IMR-90 (cell line): ENCODE data around the gene MGAT5. TPM values are rescaled to one million over a fixed set of nuclear protein-coding genes. Genes with fewer than 3 reads are reported as not detected.

Experiments used
- ATAC-seq: fragments of 200-7000 bp; cut with Tn5 transposase; 2 replicates; pipeline ENCODE4 v1.9.1; 2020; ENCODE audit warnings: low read depth, mild to moderate bottlenecking, moderate library complexity
- BruUV-seq: library from RNA; stranded (reverse); fragments of 400-500 nt; replicated peaks from 2 replicates; lab custom pipeline; 2021; lab: Mats Ljungman, UMichigan
- CTCF ChIA-PET: fragments of 300-600 bp; formaldehyde crosslinking; extraction: SDS; loops from one replicate; lab custom pipeline; 2021; ENCODE audit warnings: antibody characterized with exemption; lab: Yijun Ruan, JAX
- POLR2A ChIA-PET: fragments of 300-600 bp; sonication (Branson Sonifier 250); formaldehyde crosslinking; loops from one replicate; lab custom pipeline; 2022; ENCODE audit warnings: antibody characterized with exemption; ENCODE audit not compliant: unreplicated experiment; lab: Charles Lee
- DNase-seq: peaks from one replicate; pipeline ENCODE4 v3.0.0; 2013
- H2AFZ ChIP-seq: replicated peaks from 2 replicates; pipeline ENCODE3; 2013; ENCODE audit warnings: low read length, mild to moderate bottlenecking; ENCODE audit not compliant: poor library complexity
- H2AK5ac ChIP-seq: 2 replicates; pipeline ENCODE4 v1.6.1; 2013; ENCODE audit warnings: low read depth, low read length, inconsistent platforms
- H2AK9ac ChIP-seq: replicated peaks from 2 replicates; pipeline ENCODE3; 2013; ENCODE audit warnings: mild to moderate bottlenecking, low read depth, low read length, moderate library complexity; ENCODE audit not compliant: poor library complexity
- H2BK120ac ChIP-seq: 2 replicates; pipeline ENCODE4 v1.6.1; 2013; ENCODE audit warnings: low read depth, low read length, inconsistent platforms
- H2BK15ac ChIP-seq: 3 replicates; pipeline ENCODE4 v1.6.1; 2013; ENCODE audit warnings: low read depth, low read length, inconsistent platforms
- H2BK20ac ChIP-seq: 2 replicates; pipeline ENCODE4 v1.6.1; 2013; ENCODE audit warnings: low read depth, mild to moderate bottlenecking, inconsistent platforms, low read length, moderate library complexity
- H2BK5ac ChIP-seq: 2 replicates; pipeline ENCODE4 v1.6.1; 2013; ENCODE audit warnings: mild to moderate bottlenecking, low read depth, low read length, inconsistent platforms; ENCODE audit not compliant: poor library complexity, severe bottlenecking
- H3K14ac ChIP-seq: replicated peaks from 2 replicates; pipeline ENCODE4 v1.6.1; 2013; ENCODE audit warnings: low read depth, low read length, inconsistent platforms
- H3K18ac ChIP-seq: 2 replicates; pipeline ENCODE4 v1.6.1; 2013; ENCODE audit warnings: low read depth, low read length, control low read depth
- H3K23ac ChIP-seq: 2 replicates; pipeline ENCODE4 v1.6.1; 2013; ENCODE audit warnings: low read depth, low read length, inconsistent platforms
- H3K27ac ChIP-seq: 2 replicates; pipeline ENCODE4 v1.5.1; 2013; ENCODE audit warnings: mild to moderate bottlenecking, control low read depth, low read length; ENCODE audit not compliant: insufficient read depth
- H3K27me3 ChIP-seq: 2 replicates; pipeline ENCODE4 v1.6.1; 2013; ENCODE audit warnings: low read length; ENCODE audit not compliant: control insufficient read depth, insufficient read depth
- H3K36me3 ChIP-seq: 2 replicates; pipeline ENCODE4 v1.6.1; 2013; ENCODE audit warnings: low read length, mixed read lengths; ENCODE audit not compliant: control insufficient read depth, insufficient read depth
- H3K4ac ChIP-seq: 2 replicates; pipeline ENCODE4 v1.6.1; 2013; ENCODE audit warnings: low read depth, low read length, inconsistent platforms
- H3K4me1 ChIP-seq: 2 replicates; pipeline ENCODE4 v1.6.1; 2013; ENCODE audit warnings: low read length, mixed read lengths; ENCODE audit not compliant: control insufficient read depth, insufficient read depth
- H3K4me2 ChIP-seq: 2 replicates; pipeline ENCODE4 v1.6.1; 2013; ENCODE audit warnings: low read depth, mild to moderate bottlenecking, control low read depth, low read length, moderate library complexity
- H3K4me3 ChIP-seq: 2 replicates; pipeline ENCODE4 v1.5.1; 2013; ENCODE audit warnings: low read depth, mild to moderate bottlenecking, control low read depth, low read length, moderate library complexity; ENCODE audit not compliant: insufficient read depth
- H3K56ac ChIP-seq: 2 replicates; pipeline ENCODE4 v1.6.1; 2013; ENCODE audit warnings: low read length, inconsistent platforms; ENCODE audit not compliant: insufficient read depth; ENCODE audit errors: extremely low read depth
- H3K79me1 ChIP-seq, 2 experiments: 2 replicates each; pipeline ENCODE4 v1.6.1; 2013; ENCODE audit warnings: low read length in 2 of 2, inconsistent platforms in 1 of 2, low read depth in 1 of 2
- H3K9ac ChIP-seq: 2 replicates; pipeline ENCODE4 v1.6.1; 2013; ENCODE audit warnings: low read depth, low read length, control low read depth
- H3K9me1 ChIP-seq: 2 replicates; pipeline ENCODE4 v1.6.1; 2013; ENCODE audit warnings: low read length, inconsistent platforms; ENCODE audit not compliant: insufficient read depth
- H3K9me3 ChIP-seq: 2 replicates; pipeline ENCODE4 v1.6.1; 2013; ENCODE audit warnings: low read length; ENCODE audit not compliant: control insufficient read depth, insufficient read depth
- H4K20me1 ChIP-seq: 2 replicates; pipeline ENCODE4 v1.6.1; 2013; ENCODE audit warnings: low read length, inconsistent platforms; ENCODE audit not compliant: insufficient read depth
- H4K5ac ChIP-seq: 2 replicates; pipeline ENCODE4 v1.6.1; 2013; ENCODE audit warnings: mild to moderate bottlenecking, low read depth, low read length, control low read depth
- H4K8ac ChIP-seq, 2 experiments: 2 replicates each; pipeline ENCODE4 v1.6.1; 2013; ENCODE audit warnings: low read depth in 2 of 2, low read length in 2 of 2, control low read depth in 1 of 2, inconsistent platforms in 1 of 2
- H4K91ac ChIP-seq: 2 replicates; pipeline ENCODE4 v1.6.1; 2013; ENCODE audit warnings: low read depth, low read length, inconsistent platforms; ENCODE audit not compliant: insufficient read depth
- BHLHE40 ChIP-seq: fragments of 150-350 bp; IDR thresholded peaks from 2 replicates; pipeline ENCODE4 v1.6.1; 2016; ENCODE audit warnings: mild to moderate bottlenecking, low read depth, low read length
- CHD1 ChIP-seq: IDR thresholded peaks from 2 replicates; pipeline ENCODE4 v1.6.1; 2012; ENCODE audit warnings: low read depth, low read length, improper control_type of control experiment
- MAZ ChIP-seq: IDR thresholded peaks from 2 replicates; pipeline ENCODE4 v1.6.1; 2012; ENCODE audit warnings: low read depth, mild to moderate bottlenecking, low read length, improper control_type of control experiment, moderate library complexity, borderline replicate concordance
- MXI1 ChIP-seq: IDR thresholded peaks from 2 replicates; pipeline ENCODE4 v1.6.1; 2012; ENCODE audit warnings: low read depth, mild to moderate bottlenecking, low read length, moderate library complexity, borderline replicate concordance
- NFE2L2 ChIP-seq: fragments of 150-350 bp; IDR thresholded peaks from 2 replicates; pipeline ENCODE4 v1.6.1; 2016; ENCODE audit warnings: low read depth, mild to moderate bottlenecking, low read length
- POLR2A ChIP-seq: IDR thresholded peaks from 2 replicates; pipeline ENCODE4 v1.6.1; 2012; ENCODE audit warnings: mild to moderate bottlenecking, low read depth, low read length
- RAD21 ChIP-seq: IDR thresholded peaks from 2 replicates; pipeline ENCODE4 v1.6.1; 2012; ENCODE audit warnings: low read length, improper control_type of control experiment
- RCOR1 ChIP-seq: IDR thresholded peaks from 2 replicates; pipeline ENCODE4 v1.6.1; 2012; ENCODE audit warnings: mild to moderate bottlenecking, low read length, improper control_type of control experiment; ENCODE audit not compliant: insufficient replicate concordance
- RFX5 ChIP-seq: IDR thresholded peaks from 2 replicates; pipeline ENCODE4 v1.8.0; 2012; ENCODE audit warnings: low read depth, mild to moderate bottlenecking, low read length, moderate library complexity
- dilution Hi-C: fragments of 300-500 bp; cut with HindIII; formaldehyde crosslinking; loops from one replicate; pipeline ENCODE4 v1.14.3; 2018; ENCODE audit warnings: low sequenced_read_pairs; ENCODE audit not compliant: unreplicated experiment
- in situ Hi-C: fragments of 300-500 bp; cut with MboI; formaldehyde crosslinking; loops from 3 replicates; pipeline ENCODE4 v1.14.3; 2019; ENCODE audit warnings: low sequenced_read_pairs, inconsistent platforms, mixed read lengths
- intact Hi-C: fragments of 100-400 bp; cut with micrococcal nuclease; formaldehyde crosslinking; loops from 2 replicates; pipeline ENCODE4 v1.10.0; 2022
- polyA plus RNA-seq, 3 experiments: library from polyadenylated mRNA; depleted of rRNA; stranded (reverse); fragments of >200 nt; gene quantifications; 2 replicates each; pipeline ENCODE4 v1.2.3, GENCODE V29; 2012; ENCODE audit warnings: low replicate concordance in 1 of 3
- total RNA-seq: library from RNA; depleted of rRNA; stranded (reverse); fragments of >200 nt; gene quantifications from 2 replicates; pipeline ENCODE4 v1.2.3, GENCODE V29; 2012
- TF ChIP-seq, protein P1 (sequence below): fragments of 150-350 bp; IDR thresholded peaks from 2 replicates; pipeline ENCODE4 v1.6.1; 2016; ENCODE audit warnings: low read depth, mild to moderate bottlenecking, low read length, moderate library complexity, borderline replicate concordance

The MGAT5 gene
- total and polyA plus RNA-seq, 2 of the 4 experiments (the other 2 are of a cell fraction) = 22.9 to 59.9 TPM

DNA sequence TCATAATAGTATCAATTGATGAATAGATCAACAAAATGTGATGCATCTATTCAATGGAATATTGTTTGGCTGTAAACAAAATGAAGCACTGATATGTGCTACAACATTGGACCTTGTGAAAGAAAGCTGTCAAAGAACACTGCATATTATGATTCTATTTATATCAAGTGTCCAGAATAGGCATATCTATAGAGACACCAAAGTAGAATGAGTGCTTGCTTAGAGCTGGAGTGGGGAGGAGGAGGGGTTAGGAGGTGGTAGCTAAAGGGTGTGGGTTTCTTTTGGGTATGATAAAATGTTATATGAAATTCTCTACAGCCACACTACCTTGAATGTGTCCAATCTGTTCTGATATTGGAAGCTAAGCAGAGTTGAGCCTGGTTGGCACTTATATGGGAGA, 23.0 kb upstream of the MGAT5 start:
- H3K18ac ChIP-seq = peak overlapping the region; percentile 92; the same call in 1 of the 2 replicates
- H3K27ac ChIP-seq = peak overlapping the region; percentile 52; the same call in 1 of the 2 replicates
- H3K14ac ChIP-seq = 0 out of 2 replicates have a peak overlapping the region, but pooled peaks have one; percentile 31
- peak overlapping the region; percentile 44 for H3K4ac ChIP-seq
- no peak overlapping the region for H2AFZ ChIP-seq
- DNase-seq (no peak), ATAC-seq (no peak)
- H4K91ac ChIP-seq = peak overlapping the region; percentile 49; the same call in 1 of the 2 replicates
- no peak overlapping the region for H3K4me3 ChIP-seq
- H2BK20ac ChIP-seq = peak overlapping the region; percentile 54; the same call in 1 of the 2 replicates
- H3K23ac ChIP-seq = 0 out of 2 replicates have a peak overlapping the region, but pooled peaks have one; percentile 11
- 0 out of 2 replicates have a peak overlapping the region, but pooled peaks have one; percentile 40 for H2AK5ac ChIP-seq
- peak overlapping the region; percentile 77; the same call in 1 of the 2 replicates for H3K4me2 ChIP-seq
- peaks cover 19% of the 10 kb centered on the region; the same call in 1 of the 2 replicates for H3K9me1 ChIP-seq
- H3K9ac ChIP-seq = no peak overlapping the region; the same call in 1 of the 2 replicates
- peak overlapping the region; percentile 13; the same call in 1 of the 2 replicates for H2BK120ac ChIP-seq
- intact Hi-C loops (loop anchor here (5.0 kb wide), 1 partner anchor 181 kb away; no protein-coding TSS in a partner anchor), dilution Hi-C loops (no loop called here), in situ Hi-C loops (loop anchor here (25.0 kb wide), 1 partner anchor 344 kb away; no protein-coding TSS in a partner anchor)
- H4K20me1 ChIP-seq = peaks cover 2% of the 10 kb centered on the region; the same call in 1 of the 2 replicates
- peak overlapping the region; percentile 90 for H2BK5ac ChIP-seq
- H3K9me3 ChIP-seq = peaks cover 6% of the 10 kb centered on the region
- H3K27me3 ChIP-seq = no peaks in the 10 kb centered on the region
- ChIA-PET CTCF (interaction anchor here (0.8 to 1.0 kb wide), 2 partner anchors 15 to 34 kb away, joined by 3 to 4 read pairs; no protein-coding TSS in a partner anchor), POLR2A (no interaction called here)
- no peak overlapping the region for H2AK9ac ChIP-seq
- peak overlapping the region; percentile 91; the same call in 1 of the 2 replicates for H4K5ac ChIP-seq
- H2BK15ac ChIP-seq = peak overlapping the region; percentile 84; the same call in 1 of the 3 replicates
- H3K36me3 ChIP-seq = no peaks in the 10 kb centered on the region
- peak overlapping the region; percentile 46; the same call in 1 of the 2 replicates for H3K56ac ChIP-seq
- peak overlapping the region in 1 of 2 experiments; percentile 34; a peak in 2 of 4 replicates for H4K8ac ChIP-seq
- BruUV-seq = no TSS peak
- H3K4me1 ChIP-seq = peaks cover 19% of the 10 kb centered on the region
- TF ChIP-seq MXI1 = no peak
- TF ChIP-seq RAD21 = no peak
- TF ChIP-seq CHD1 = no peak
- TF ChIP-seq BHLHE40 = no peak
- TF ChIP-seq, protein P1, sequence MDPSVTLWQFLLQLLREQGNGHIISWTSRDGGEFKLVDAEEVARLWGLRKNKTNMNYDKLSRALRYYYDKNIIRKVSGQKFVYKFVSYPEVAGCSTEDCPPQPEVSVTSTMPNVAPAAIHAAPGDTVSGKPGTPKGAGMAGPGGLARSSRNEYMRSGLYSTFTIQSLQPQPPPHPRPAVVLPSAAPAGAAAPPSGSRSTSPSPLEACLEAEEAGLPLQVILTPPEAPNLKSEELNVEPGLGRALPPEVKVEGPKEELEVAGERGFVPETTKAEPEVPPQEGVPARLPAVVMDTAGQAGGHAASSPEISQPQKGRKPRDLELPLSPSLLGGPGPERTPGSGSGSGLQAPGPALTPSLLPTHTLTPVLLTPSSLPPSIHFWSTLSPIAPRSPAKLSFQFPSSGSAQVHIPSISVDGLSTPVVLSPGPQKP = no peak
- TF ChIP-seq POLR2A = no peak
- no peak for TF ChIP-seq RCOR1
- TF ChIP-seq NFE2L2 = no peak
- TF ChIP-seq MAZ = no peak
- no peak for TF ChIP-seq RFX5
- H3K79me1 ChIP-seq = peaks cover 31 to 73% of the 10 kb centered on the region in 2 experiments
